Endothelial cell of umbilical vein (primary cell): ENCODE results near the gene DPP10. TPM values are rescaled to one million over a fixed set of nuclear protein-coding genes. Genes with fewer than 3 reads are reported as not detected.

Source experiments
- BruUV-seq: library from RNA; stranded (reverse); fragments of 400-500 nt; replicated peaks from 2 replicates; lab custom pipeline; 2021; lab: Mats Ljungman, UMichigan
- CTCF ChIA-PET: fragments of 300-600, 350-600 bp; sonication (Branson Sonifier 250); formaldehyde crosslinking; loops from one replicate; lab custom pipeline; 2021; ENCODE audit warnings: antibody characterized with exemption, inconsistent platforms; lab: Charles Lee
- POLR2A ChIA-PET: fragments of 300-600, 350-600 bp; sonication (Branson Sonifier 250); formaldehyde crosslinking; loops from one replicate; lab custom pipeline; 2021; ENCODE audit warnings: antibody characterized with exemption, inconsistent platforms; lab: Charles Lee
- DNase-seq: peaks from one replicate; pipeline ENCODE4 v3.0.0-alpha.2; 2011; ENCODE audit warnings: low read depth, low spot score
- FAIRE-seq: peaks from 2 replicates; lab custom pipeline; 2011; peaks lifted over from hg19 to GRCh38; lab: Jason Lieb, UNC
- H2AFZ ChIP-seq: 2 replicates; pipeline ENCODE4 v1.6.0; 2012; ENCODE audit warnings: low read depth, low read length, control low read depth, inconsistent platforms
- H3K27ac ChIP-seq: 2 replicates; pipeline ENCODE4 v1.5.1; 2011; ENCODE audit warnings: low read depth, mild to moderate bottlenecking, control low read depth, low read length, moderate library complexity; ENCODE audit not compliant: insufficient read depth
- H3K27me3 ChIP-seq, 2 experiments: 2 replicates each; pipeline versions ENCODE4 v1.6.0 to v1.6.1; 2011; ENCODE audit warnings: low read length in 2 of 2, mixed read lengths in 1 of 2; ENCODE audit not compliant: control insufficient read depth in 2 of 2, insufficient read depth in 2 of 2
- H3K36me3 ChIP-seq, 2 experiments: 2 replicates in 1 of 2; 3 replicates in 1 of 2; pipeline ENCODE4 v1.5.1; 2011; ENCODE audit warnings: low read length in 2 of 2, mild to moderate bottlenecking in 1 of 2, moderate library complexity in 1 of 2; ENCODE audit not compliant: control insufficient read depth in 2 of 2, insufficient read depth in 2 of 2; ENCODE audit errors: extremely low read depth in 1 of 2
- H3K4me1 ChIP-seq: 3 replicates; pipeline ENCODE4 v1.5.1; 2011; ENCODE audit warnings: mild to moderate bottlenecking, low read length; ENCODE audit not compliant: control insufficient read depth, insufficient read depth; ENCODE audit errors: extremely low read depth
- H3K4me2 ChIP-seq: 2 replicates; pipeline ENCODE4 v1.6.1; 2011; ENCODE audit warnings: low read length, control low read depth, mixed read lengths; ENCODE audit not compliant: insufficient read depth
- H3K4me3 ChIP-seq, 3 experiments: fragments of 200-600 bp in 1 of 3; sonication (generic), shearing (Covaris generic) in 1 of 3; replicated peaks in 1 of 3; 2 replicates each; pipeline ENCODE4 v1.5.1; 2011 to 2016; ENCODE audit warnings: control low read depth in 3 of 3, low read length in 3 of 3, mild to moderate bottlenecking in 2 of 3, inconsistent platforms in 1 of 3, low read depth in 1 of 3, moderate library complexity in 1 of 3; ENCODE audit not compliant: insufficient read depth in 1 of 3
- H3K79me2 ChIP-seq: 2 replicates; pipeline ENCODE4 v1.6.0; 2012; ENCODE audit warnings: low read length, inconsistent platforms; ENCODE audit not compliant: control insufficient read depth, insufficient read depth
- H3K9ac ChIP-seq: replicated peaks from 2 replicates; pipeline ENCODE3; 2011; ENCODE audit warnings: low read length, control low read depth; ENCODE audit not compliant: insufficient read depth; ENCODE audit errors: extremely low read depth
- H3K9me1 ChIP-seq: replicated peaks from 3 replicates; pipeline ENCODE4 v1.6.0; 2011; ENCODE audit warnings: mild to moderate bottlenecking, low read length; ENCODE audit not compliant: control insufficient read depth, insufficient read depth; ENCODE audit errors: extremely low read depth
- H3K9me3 ChIP-seq: replicated peaks from 2 replicates; pipeline ENCODE4 v1.5.1; 2012; ENCODE audit warnings: low read length, inconsistent platforms; ENCODE audit not compliant: control insufficient read depth, insufficient read depth
- H4K20me1 ChIP-seq: replicated peaks from 2 replicates; pipeline ENCODE3; 2011; ENCODE audit warnings: mild to moderate bottlenecking, low read length; ENCODE audit not compliant: control insufficient read depth, insufficient read depth; ENCODE audit errors: extremely low read depth
- CTCF ChIP-seq, 2 donors: IDR thresholded peaks; 1 replicate in 1 of 2; 2 replicates in 1 of 2; pipeline ENCODE4 v1.5.1; 2011; ENCODE audit warnings: low read length in 2 of 2, mild to moderate bottlenecking in 2 of 2, moderate library complexity in 2 of 2, control low read depth in 1 of 2, inconsistent platforms in 1 of 2, low read depth in 1 of 2; ENCODE audit not compliant: insufficient read depth in 1 of 2; ENCODE audit errors: extremely low read depth in 1 of 2
- EZH2 ChIP-seq: IDR thresholded peaks from 2 replicates; pipeline ENCODE4 v1.6.1; 2012; ENCODE audit warnings: borderline replicate concordance, low read depth, mild to moderate bottlenecking, moderate library complexity, low read length, inconsistent platforms; ENCODE audit not compliant: severe bottlenecking
- FOS ChIP-seq: IDR thresholded peaks from 2 replicates; pipeline ENCODE4 v1.6.1; 2011; ENCODE audit warnings: mild to moderate bottlenecking, low read length, moderate library complexity, borderline replicate concordance; ENCODE audit not compliant: insufficient read depth
- GATA2 ChIP-seq: IDR thresholded peaks from 2 replicates; pipeline ENCODE4 v1.7.0; 2011; ENCODE audit warnings: low read depth, mild to moderate bottlenecking, moderate library complexity, mixed read lengths, low read length; ENCODE audit not compliant: insufficient read length, insufficient read depth
- JUN ChIP-seq: IDR thresholded peaks from 2 replicates; pipeline ENCODE4 v1.6.1; 2011; ENCODE audit warnings: borderline replicate concordance, low read depth; ENCODE audit not compliant: insufficient read length, insufficient read depth
- MAX ChIP-seq: IDR thresholded peaks from 2 replicates; pipeline ENCODE4 v1.6.1; 2011; ENCODE audit not compliant: insufficient read depth, insufficient read length
- MYC ChIP-seq: IDR thresholded peaks from one replicate; pipeline ENCODE4 v1.6.1; 2011; ENCODE audit warnings: mild to moderate bottlenecking, low read depth, low read length
- POLR2A ChIP-seq: IDR thresholded peaks from 2 replicates; pipeline ENCODE4 v1.6.1; 2012; ENCODE audit warnings: low read depth, mild to moderate bottlenecking, control low read depth, low read length
- POLR2AphosphoS5 ChIP-seq: IDR thresholded peaks from 2 replicates; pipeline ENCODE4 v1.6.1; 2012; ENCODE audit warnings: low read depth, mild to moderate bottlenecking, control low read depth, low read length, moderate library complexity; ENCODE audit not compliant: insufficient read depth
- dilution Hi-C: fragments of 300-500 bp; cut with MboI; formaldehyde crosslinking; loops from one replicate; pipeline ENCODE4 v1.15.0; 2019; ENCODE audit warnings: low sequenced_read_pairs; ENCODE audit not compliant: extremely low pct_ligation_motif_present
- intact Hi-C: fragments of 100-400 bp; cut with micrococcal nuclease; formaldehyde crosslinking; loops from one replicate; pipeline ENCODE4 v1.10.0; 2022
- polyA plus RNA-seq, 4 experiments: library from polyadenylated mRNA; depleted of rRNA in 3 of 4; stranded (reverse) in 3 of 4; unstranded in 1 of 4; fragments of >200 nt; gene quantifications; 2 replicates each; pipeline versions ENCODE4 v1.2.1 to v1.2.3, GENCODE V29; 2011 to 2012; ENCODE audit warnings: missing spikeins in 1 of 4
- total RNA-seq: library from RNA; stranded (reverse); gene quantifications from 2 replicates; pipeline ENCODE4 v1.2.3, GENCODE V29; 2021

The DPP10 gene
- total and polyA plus RNA-seq, 2 donors (not counting 3 experiments of a cell fraction or from before 2014, with no cell fraction given) = not detected

DNA sequence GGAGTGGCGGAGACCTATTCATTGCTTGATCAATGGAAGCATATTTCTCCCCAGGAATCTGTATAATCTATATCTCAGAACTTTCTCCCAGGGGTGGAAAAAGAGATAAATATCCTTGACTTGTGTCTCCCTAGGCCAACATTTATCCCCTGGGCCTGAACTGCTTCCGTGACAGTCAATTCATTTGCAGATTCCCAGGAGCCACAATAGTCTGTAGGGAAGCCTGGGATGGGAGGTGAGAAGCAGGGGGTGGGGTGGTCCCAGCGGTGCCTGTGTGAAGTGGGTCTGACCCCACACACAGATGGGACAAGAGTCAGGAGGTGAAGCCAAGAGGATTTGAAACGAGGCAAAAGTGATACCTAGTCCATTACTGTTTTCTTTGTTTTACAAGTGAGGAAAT lies 166.8 kb downstream of the DPP10 start:
- no peaks in the 10 kb centered on the region for H4K20me1 ChIP-seq
- no peak overlapping the region for H3K4me2 ChIP-seq
- peaks cover 2% of the 10 kb centered on the region for H3K9me3 ChIP-seq
- TF ChIP-seq POLR2A = no peak
- TF ChIP-seq JUN = no peak
- no peak for TF ChIP-seq FOS
- TF ChIP-seq POLR2AphosphoS5 = no peak
- no peak for TF ChIP-seq GATA2
- no peak for TF ChIP-seq EZH2
- no peak for TF ChIP-seq CTCF (IDR thresholded peaks at IDR 0.05; ENCODE audit: extremely low read depth in 1 of 2, insufficient read depth in 1 of 2, low read depth in 1 of 2, low read length in 2 of 2)
- no peak for TF ChIP-seq MYC
- TF ChIP-seq MAX = no peak
- no peaks in the 10 kb centered on the region for H3K36me3 ChIP-seq
- intact Hi-C loops = no loop called here
- dilution Hi-C loops = no loop called here
- no TSS peak for BruUV-seq
- H3K9me1 ChIP-seq = no peaks in the 10 kb centered on the region
- no peaks in the 10 kb centered on the region for H3K27me3 ChIP-seq
- CTCF ChIA-PET = no interaction called here
- no peaks in the 10 kb centered on the region for H3K4me1 ChIP-seq
- no peaks in the 10 kb centered on the region for H3K79me2 ChIP-seq
- no peak overlapping the region for H3K9ac ChIP-seq
- no peak overlapping the region for H3K4me3 ChIP-seq
- no peak for FAIRE-seq
- POLR2A ChIA-PET = no interaction called here
- H3K27ac ChIP-seq = no peak overlapping the region
- H2AFZ ChIP-seq = no peak overlapping the region
- no peak for DNase-seq
